VCaP (cell line): ENCODE results near the gene AGPAT4.

Source experiments
- H3K27ac ChIP-seq: fragments of 450-650 bp; 2 replicates; pipeline ENCODE4 v1.5.1; 2017
- TF ChIP-seq, protein P1 (sequence below): fragments of 450-650 bp; conservative IDR thresholded peaks from 2 replicates; pipeline ENCODE4 v1.5.1; 2017; ENCODE audit warnings: mild to moderate bottlenecking, moderate library complexity

Gene AGPAT4

DNA sequence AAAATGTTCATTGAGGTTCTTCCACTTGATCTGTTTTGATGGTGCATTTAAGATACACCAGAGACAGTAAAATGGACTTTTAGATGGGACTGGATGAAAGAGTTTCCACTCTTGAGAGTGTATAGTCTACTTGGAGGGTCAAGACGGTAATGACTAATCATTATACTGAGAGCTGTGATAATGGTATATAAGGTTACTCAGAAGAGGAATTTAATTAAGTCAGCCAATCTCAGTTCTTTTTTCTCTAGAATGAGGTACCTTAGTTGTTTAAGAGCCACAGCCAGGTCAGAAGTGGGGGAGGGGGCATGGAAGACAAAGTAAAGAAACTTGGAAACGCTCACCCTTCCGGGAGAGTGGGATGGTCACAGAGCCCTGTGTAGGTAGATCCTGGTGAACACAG lies 158.4 kb downstream of the AGPAT4 start:
- TF ChIP-seq, protein P1, sequence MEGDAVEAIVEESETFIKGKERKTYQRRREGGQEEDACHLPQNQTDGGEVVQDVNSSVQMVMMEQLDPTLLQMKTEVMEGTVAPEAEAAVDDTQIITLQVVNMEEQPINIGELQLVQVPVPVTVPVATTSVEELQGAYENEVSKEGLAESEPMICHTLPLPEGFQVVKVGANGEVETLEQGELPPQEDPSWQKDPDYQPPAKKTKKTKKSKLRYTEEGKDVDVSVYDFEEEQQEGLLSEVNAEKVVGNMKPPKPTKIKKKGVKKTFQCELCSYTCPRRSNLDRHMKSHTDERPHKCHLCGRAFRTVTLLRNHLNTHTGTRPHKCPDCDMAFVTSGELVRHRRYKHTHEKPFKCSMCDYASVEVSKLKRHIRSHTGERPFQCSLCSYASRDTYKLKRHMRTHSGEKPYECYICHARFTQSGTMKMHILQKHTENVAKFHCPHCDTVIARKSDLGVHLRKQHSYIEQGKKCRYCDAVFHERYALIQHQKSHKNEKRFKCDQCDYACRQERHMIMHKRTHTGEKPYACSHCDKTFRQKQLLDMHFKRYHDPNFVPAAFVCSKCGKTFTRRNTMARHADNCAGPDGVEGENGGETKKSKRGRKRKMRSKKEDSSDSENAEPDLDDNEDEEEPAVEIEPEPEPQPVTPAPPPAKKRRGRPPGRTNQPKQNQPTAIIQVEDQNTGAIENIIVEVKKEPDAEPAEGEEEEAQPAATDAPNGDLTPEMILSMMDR = no peak
- no peak overlapping the region for H3K27ac ChIP-seq

DNA sequence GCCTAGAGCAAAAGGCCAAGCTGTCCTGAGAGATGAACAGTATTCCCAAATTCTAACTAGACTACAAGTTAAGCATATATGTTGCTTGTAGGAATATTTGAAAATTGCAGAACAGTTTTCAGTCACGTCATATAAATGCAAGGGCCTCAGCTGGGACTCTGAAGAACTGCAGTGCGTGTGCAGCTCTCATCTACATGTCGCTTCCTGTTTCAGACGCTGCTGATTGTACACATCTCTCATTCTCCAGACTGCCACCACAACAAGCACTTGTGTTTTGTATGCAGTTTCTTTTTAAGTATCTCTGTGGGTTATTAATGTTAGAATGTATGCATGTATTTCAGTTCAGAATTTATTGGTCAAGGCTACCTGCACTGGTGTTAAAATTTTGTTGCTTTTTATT lies 162.6 kb downstream of the AGPAT4 start:
- no peak overlapping the region for H3K27ac ChIP-seq
- TF ChIP-seq, protein P1 = no peak

DNA sequence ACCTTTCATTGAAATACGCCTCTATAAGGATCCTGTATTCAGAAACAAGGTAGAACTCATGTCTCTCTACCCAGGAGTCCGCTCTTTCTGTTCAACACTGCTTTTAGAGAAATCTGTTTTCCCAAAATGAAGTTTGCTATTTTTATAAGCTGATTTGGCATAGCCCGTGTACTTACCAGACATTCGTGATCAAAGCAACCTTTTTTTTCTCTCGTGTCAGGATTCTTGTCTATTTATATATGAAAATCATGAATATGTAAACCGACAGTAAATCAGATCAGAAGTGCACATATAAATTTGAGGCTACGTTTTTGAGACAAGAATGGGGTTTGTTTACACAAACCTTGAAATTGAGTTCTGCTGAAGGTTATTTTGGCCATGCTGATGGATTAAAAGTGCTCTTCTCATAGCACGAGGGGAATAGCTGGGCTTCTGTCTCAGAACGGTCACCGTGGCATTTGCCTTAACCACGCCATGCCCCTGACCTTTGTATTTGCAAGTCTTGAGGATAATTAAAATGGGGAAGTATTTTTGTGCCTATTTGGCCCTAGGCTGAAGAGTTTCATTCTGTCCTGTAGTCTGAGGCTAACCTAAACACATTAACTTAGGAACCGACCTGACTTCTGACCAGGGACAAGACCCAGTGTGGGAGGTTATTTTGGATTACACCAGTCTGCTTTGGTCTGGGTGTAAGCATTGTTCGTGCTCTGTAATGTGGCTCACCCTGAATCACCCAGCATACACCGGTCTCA lies 163.7 kb downstream of the AGPAT4 start:
- H3K27ac ChIP-seq = no peak overlapping the region
- TF ChIP-seq, protein P1 = no peak

DNA sequence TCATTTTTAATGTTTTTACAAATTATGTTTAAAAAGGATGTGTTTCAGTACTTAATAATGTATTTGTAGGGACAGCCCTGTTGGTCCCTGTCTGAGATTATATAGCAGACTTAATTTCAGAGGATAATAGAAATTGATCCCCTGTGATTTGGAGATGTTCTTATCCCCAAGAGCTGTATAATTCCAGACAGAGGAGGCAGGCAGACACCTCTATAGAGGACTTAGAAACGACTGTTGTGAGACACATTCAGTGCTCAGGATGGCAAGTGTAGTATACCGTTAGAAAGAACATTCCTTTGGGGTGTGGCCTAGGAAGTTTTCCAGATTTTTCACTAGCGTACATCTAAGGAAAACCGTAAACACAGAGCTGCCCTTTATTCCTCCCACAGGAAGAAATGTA lies 164.5 kb downstream of the AGPAT4 start:
- TF ChIP-seq, protein P1 = no peak
- no peak overlapping the region for H3K27ac ChIP-seq

DNA sequence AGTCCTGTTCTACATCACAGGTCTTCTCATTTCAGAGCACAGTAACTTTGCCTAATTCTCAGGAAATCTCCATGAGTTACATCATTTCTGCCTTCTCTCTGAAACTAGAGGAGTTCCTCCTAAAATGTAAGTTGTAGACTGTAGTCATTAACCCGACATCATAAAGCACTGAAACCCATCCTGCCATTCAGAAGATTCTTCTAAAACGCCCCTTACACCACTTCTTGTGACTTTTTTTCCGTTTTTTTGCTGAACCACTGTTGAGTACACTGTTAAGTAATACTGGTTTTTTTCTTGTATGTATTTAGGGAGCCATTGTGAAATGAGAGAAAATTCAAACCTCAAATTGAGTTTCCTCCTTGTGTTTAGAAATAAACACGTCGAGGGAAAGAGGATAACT lies 164.9 kb downstream of the AGPAT4 start:
- TF ChIP-seq, protein P1 = no peak
- no peak overlapping the region for H3K27ac ChIP-seq

DNA sequence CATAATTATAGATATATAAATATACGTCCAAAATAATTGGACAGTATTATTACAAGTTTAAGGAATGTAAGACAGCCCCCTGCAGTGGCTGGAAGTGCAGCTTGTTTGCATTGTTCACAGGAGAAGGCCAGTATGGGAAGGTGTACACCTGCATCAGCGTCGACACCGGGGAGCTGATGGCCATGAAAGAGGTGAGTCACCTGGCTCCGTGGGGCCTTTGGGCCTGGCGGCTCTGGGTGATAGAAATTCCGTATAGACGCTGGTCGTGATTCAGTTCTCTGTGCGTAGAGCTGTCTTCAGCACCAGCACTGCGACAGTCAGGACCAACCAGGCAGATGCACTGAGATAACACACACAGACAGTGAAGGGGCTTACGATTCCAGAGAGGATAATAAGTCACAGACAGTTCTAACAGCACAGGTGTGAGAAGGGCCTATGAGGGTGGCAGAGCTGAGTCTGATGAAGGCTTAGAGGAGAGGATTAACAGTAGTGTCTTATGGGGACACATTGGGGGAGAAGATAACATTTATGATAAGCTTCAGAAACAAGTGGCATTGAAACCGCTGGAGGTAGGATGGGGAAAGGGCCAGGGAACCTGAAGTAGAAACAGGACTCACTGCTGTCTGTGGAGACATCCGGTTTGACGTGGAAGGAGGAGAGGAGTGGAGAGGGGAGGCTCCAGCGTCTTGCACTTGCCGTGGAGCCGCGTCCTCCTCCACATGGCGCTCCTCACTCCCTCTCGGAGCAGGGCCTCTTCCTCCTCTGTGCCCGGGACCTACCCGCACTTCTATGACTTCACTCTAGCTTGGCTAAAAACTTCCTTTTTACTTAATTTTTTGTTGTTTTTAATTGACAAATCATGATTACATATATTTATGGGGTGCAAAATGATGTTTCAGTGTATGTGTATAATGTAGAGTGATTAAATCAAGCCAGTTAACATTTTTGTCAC lies 165.8 kb downstream of the AGPAT4 start:
- H3K27ac ChIP-seq = no peak overlapping the region
- TF ChIP-seq, protein P1 = no peak

DNA sequence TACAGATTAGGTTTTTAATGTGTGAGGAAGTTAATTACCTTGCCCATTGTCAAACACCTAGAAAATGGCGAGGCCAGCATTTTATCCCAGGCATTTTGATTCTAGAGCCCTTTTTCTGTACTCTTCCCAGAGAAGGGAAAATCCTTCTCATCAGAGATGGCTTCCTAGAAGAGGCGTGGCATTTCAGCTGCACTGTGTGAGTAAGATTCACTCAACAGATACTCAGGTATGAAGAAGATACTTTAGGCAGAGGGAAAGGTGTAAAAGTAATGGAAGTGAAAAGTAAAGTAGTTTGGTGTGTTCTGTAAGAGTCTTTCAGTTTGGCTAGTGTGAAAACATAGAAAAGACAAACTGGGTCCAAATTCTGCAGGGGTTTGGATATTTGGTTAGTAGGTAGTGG lies 168.5 kb downstream of the AGPAT4 start:
- TF ChIP-seq, protein P1 = no peak
- no peak overlapping the region for H3K27ac ChIP-seq
